Left hindlimb (tissue), 1 donor: ENCODE measurements around the gene SERF2.
"Not testable (repeated sequence)": the region's sequence is repeated elsewhere in the genome, so short reads cannot be mapped to it uniquely, and the experiment has no call there.

Experiments
- DNase-seq: peaks from one replicate; pipeline ENCODE4 v3.0.0-alpha.2; 2018

The SERF2 gene

DNA sequence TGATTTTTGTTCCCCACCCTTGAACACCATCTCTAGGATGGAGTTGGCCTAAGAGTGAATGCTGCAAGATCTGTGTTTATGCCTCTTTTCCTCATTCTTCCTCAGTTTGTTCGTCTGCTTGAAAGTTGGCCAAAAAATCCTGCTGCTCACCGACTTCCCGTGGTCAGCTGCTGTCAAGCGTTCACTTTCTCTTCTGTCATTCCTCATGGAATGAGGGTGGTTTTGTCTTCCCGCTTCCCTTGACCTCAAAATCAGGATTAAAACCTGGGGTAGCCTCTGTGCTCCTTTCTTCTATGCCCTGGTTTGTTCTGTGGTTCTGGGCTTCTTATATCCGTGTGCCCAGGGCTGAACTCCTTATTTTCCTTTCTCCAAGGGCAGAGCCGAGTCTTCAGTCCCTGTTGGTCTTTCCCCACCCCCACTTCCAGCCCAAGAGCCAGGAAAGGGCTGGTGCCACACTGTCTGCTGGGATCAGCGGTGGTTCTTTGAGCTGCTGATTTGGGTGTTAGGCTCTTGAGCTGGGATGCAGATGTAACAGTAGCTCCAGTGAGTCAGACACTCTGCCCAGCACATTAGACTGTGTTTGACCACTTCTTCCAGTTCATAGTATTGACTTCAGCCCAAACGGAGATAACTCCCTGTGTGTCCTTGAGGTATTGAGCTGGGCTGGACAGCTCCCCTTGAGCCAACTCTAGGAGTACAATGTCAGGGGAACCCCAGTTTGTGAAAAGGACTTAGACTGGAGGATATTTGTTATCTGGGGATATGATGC lies 2.3 kb downstream of the SERF2 start:
- no peak for DNase-seq

DNA sequence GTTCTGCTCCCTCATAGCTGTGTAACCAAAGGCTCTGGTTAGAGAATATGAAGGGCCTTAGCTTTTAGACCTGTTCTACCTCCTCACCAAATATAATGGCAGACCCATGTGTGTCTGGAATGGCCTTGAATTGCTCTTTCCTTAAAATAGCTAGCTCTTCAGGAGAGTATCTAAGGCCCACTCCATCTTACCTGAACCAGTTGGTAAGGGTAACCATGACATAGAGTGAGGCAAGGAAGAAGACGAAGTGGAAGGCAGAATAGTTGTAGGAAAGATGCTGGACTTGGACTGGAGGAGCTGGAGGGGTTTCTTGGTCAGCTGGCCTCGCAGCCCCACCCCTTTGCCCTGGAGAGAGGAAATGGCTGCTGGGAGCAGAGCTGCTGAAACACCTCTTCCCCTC lies 3.1 kb downstream of the SERF2 start:
- no peak for DNase-seq

DNA sequence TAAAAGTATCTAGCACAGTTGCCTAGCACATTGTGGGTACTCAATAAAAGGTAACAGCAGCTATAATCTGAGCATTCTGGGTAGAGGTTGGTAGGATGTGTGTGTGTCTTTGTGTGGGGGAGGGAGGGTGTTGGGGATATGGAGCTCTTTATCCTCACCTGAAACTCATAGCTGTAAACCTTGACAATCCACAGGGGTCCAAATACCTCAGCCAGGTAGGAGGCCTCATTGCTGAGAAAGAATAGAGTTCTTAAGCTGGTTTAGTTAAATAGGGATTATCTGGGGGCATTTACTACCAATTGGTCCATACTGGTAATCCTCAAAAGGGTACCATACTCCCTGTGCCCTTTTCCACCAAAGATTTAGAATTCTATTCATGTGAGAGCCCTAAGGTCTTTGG lies 3.9 kb downstream of the SERF2 start:
- no peak for DNase-seq

DNA sequence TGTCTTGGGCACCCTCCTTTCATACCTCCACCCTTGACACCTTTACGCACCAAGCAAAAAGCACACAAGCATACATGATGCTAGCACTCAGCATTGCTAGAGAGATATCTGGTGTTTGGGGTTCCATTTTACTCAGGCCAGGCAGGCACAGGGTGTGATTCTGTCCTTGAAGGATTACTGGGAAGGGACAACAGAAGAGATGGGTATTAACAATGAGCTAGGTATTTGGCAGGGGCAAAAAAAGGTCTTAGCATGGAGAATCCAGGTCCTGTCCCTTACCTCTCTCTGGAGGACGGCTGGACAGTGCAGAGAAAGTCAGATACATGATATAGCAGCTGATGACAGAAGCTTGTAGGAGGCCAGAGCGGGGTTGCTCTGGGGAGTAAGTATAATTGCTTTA lies 4.4 kb downstream of the SERF2 start:
- DNase-seq = no peak

DNA sequence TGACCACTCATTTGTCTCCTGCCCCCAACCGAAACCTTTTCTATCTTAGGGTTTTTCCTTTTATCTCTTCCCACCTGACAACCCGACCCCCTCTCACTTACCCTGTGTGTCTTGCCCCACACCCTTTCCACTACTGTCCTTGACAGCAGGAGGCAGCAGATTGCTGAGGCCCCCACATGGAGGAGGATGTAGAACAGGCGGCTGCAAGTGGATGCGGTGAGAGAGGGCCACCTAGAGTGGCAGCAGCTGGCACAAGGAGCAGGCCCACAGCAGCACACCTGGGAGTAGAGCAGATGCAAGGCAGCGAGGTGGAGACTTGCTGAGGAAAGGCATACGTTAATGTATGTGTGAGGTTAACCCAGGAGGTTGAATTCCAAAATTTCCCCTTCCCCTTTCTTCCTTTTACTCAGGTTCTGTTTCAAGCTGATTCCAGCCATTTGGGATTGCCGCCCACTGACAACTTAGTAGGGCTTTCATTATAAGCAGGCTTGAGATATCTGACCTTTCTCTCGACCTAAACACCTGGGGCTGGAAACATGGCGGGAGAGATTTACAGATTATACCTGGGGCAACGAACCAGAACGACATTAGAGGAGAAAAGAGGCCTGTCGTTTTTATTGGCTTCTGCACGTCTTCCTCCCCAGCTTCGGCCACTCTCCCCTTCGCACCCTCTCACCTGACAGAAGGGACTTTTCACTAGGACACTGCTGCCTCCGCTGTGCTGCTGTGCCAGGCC lies 7.3 kb downstream of the SERF2 start:
- DNase-seq = no peak

DNA sequence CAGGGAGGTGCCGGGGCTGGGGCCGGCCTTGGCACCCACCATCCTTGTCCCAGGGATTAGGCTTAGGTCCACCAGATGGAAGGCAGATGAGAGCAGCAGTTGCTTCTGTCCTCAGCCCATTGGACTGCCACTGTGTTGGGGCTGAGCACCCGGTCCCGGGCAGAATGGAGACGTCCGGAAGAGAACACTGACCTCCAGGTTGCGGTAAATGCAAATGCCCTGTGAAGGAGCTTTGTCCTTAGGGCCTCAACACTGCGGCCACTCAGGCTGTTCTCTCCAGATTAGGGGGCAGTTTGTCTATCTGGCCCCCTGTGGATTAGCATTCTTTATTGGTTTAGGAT lies 7.8 kb downstream of the SERF2 start, which contains the start of gene SERINC4:
TSS of gene SERINC4 (minus strand) at position 276 of the 341 bp plus-strand sequence. CDS start at position 42, 234 bp downstream.
- no peak for DNase-seq

DNA sequence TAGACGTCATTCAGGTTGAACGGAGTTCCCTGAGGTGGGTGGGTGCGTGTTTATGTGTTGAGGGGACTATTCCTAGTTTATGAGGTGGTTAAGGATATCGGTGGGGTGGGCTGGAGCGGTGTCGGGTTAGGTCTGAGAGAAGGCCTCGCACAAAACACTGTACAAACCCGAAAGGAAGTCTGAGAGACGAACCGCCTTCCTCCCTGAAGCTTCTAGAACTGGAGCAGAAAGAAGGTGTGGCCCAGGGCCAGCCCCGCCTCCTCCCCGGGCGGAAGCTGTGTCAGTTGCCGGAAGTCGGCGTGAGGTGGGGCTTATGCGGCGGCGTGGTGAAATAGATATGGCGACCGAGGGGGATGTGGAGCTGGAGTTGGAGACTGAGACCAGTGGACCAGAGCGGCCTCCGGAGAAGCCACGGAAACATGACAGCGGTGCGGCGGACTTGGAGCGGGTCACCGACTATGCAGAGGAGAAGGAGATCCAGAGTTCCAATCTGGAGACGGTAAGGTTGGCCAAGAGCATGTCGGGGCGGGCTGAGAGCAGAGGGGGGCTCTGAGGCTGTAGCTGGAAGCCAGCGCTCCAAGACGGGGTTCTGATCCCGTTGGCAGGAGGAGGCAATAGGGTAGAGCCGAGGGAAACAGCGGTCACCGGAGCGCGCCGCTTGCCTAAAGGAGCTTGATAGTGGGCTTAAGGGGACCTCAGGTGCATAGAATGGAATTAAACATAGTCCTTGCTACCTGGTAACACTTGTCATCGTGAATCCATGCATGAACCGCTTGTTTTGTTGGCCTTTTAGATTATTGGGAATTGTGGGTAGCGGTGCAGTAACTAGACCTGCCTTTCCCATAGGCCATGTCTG lies 8.4 kb downstream of the SERF2 start, which contains the start of gene HYPK:
TSS of gene HYPK (plus strand) at position 314 of the 856 bp plus-strand sequence. CDS start at position 338, 24 bp downstream.
- peak; percentile 96 for DNase-seq

DNA sequence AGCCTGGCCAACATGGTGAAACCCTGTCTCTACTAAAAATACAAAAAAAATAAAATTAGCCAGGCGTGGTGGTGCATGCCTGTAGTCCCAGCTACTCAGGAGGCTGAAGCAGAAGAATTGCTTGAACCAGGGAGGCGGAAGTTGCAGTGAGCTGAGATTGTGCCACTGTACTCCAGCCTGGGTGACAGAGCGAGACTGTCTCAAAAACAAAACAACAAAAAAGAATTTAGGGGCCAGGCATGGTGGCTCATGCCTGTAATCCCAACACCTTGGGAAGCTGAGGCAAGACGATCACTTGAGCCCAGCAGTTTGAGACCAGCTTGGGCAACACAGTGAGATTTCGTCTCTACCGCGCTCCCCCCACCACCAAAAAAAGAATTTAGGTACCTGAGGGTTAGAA lies 10.6 kb downstream of the SERF2 start:
- not testable (repeated sequence) for DNase-seq

DNA sequence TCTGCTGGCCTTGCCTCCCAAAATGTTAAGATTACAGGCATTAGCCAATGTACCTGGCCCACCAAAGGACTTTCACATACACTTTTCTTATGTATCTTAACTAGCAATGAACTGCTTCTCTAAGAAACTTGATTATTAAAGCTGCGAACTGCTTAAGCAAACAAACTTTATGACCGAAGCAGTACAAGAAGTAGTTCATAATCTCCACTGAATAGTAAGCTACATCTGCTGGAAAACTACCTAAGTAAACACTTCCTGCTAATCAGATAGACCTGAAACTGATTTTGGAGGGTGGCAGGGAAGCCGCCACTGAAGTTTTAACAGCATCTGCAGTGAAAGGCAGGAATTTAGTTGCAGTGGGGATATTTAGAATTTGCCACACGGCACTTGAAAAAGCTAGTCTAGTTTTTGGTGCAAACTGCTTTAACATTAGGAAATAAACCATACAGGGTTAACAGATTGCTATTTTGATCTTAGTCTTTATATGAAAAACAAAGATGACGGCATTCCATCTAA lies 16.4 kb downstream of the SERF2 start:
- DNase-seq = no peak

DNA sequence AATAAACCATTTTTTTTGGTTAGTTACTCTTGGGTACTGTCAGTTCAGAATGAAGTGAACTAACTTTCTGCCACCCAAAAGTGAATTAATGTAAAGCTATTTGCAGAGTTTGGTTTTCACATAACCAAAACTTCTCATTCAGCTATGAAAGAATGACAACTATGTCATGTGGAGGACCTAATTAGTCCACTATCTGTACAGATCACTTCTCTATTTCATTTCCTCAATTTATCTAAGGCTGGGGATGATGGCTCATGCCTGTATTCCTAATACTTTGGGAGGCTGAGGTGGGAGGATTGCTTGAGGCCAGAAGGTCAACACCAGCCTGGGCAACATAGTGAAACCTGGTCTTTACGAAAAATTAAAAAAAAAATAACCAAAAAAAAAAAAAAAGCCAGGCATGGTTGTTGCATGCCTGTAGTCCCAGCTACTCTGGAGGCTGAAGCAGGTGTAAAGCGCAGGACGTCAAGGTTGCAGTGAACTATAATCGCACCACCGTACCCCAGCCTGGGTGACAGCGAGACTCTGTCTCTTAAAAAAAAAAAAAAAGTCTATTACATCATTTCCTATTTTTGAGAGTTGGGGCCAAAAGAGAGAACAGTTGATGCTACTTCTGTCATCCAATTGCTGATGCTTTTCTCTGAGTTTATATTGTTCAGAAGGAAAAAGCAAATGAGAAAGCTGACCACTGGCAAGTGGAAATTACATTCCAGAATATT lies 17.0 kb downstream of the SERF2 start:
- DNase-seq = no peak

DNA sequence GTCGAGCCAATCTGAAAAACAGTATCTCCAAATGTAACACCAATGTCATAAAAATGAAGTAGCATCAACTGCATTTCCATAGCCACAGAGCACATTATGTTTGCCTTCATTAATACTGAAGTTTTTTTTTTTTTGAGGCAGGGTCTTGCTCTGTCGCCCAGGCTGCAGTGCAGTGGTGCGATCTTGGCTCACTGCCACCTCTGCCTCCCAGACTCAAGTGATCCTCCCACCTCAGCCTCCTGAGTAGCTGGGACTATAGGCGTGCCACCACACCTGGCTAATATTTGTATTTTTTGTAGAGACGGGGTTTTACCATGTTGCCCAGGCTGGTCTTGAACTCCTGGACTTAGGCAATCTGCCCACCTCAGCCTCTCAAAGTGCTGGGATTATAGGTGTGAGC lies 22.9 kb downstream of the SERF2 start:
- not testable (repeated sequence) for DNase-seq

DNA sequence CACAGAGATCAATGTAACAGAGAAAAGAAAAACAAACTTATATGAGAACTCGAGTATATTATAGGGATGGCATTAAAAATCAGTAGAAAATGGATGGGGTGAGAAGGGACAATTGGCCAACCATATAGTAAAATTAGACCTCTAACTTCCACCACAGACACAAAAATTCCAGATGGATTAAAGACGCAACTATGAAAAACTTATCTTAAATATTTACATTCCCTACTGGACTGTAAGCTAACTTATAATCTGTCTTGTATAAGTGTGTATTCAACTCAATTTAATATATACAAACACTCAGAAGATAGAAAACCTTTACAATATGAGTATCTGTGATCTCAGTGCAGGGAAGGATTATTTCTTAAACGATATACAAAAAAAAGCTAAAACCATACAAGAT lies 29.4 kb downstream of the SERF2 start:
- no peak for DNase-seq

DNA sequence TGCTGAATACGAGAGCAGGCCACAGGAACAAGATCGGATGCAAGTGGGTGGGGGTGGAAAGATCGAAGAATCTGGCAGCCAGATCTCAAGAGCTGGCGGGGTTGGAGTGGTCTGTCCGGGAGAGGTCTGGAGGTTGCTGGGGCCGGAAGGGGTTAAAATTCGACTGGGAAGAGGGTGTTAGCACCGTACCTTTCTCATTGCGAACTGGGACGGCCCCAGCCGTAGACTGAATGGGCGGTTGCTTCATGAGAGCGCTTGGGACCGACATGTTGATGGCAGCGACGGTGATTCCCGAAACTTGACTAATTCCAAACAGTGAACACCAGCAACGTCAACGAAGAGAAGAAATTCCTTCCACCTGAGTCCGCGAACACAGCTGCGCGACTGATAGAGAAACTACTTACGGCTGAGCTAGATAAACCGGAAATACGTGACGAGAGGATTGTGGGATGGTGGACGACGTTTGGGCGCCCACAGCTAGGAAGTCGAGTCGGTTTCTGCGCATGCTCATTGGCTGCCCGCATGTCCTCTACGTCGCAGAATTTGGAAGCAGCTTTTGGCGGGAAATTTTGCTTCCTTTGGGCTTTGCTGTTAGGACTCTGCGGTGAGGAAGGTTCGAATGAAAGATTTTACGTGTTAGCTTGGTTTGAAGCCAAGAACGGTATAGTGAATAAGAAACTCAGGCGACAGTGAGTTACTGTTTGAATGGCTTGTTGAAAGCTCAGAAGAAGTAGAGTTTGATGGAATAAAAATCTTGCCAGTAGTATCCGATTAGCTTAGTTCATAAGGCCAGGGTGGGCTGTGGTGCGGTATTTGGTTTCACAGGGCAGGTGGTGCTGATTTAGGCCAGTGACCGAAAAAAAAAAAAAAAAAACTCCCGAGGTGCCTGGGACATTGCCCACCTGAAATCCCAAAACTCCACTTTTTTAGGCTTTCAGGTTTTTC lies 32.5 kb downstream of the SERF2 start, which contains the start of gene MFAP1:
TSS of gene MFAP1 (minus strand) at position 389 of the 945 bp plus-strand sequence. CDS start at position 268, 121 bp downstream.
- DNase-seq = peak; percentile 93

DNA sequence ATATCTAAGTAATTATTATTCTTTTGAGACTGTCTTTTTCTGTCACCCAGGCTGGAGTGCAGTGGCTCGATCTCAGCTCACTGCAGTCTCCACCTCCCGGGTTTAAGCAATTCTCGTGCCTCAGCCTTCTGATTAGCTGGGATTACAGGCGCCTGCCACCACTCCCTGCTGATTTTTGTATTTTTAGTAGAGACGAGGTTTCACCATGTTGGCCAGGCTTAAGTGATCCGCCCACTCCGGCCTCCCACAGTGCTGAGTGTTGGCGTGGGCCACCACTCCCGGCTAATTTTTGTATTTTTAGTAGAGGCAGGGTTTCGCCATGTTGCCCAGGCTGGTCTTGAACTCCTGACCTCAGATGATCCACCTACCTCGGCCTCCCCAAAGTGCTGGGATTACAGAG lies 33.2 kb downstream of the SERF2 start:
- not testable (repeated sequence) for DNase-seq

DNA sequence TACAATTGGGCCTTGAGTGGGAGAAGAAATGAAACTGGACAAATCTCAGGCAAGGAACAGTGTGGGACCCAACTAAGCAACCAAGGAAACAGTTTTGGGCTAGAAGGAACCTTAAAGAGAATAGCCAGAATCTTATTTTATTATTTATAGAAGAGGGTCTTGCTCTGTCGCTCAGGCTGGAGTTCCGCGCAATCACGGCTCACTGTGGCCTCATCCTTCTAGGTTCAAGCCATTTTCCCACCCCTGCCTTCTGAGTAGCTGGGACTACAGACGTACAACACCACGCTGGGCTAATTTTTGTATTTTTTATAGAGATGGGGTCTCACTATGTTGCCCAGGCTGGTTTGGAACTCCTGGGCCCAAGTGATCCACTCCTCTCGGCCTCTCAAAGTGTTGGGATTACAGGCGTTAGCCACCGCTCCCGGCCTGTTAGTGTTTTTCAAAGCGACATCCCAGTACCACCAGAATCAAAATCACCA lies 33.9 kb downstream of the SERF2 start:
- no peak for DNase-seq

DNA sequence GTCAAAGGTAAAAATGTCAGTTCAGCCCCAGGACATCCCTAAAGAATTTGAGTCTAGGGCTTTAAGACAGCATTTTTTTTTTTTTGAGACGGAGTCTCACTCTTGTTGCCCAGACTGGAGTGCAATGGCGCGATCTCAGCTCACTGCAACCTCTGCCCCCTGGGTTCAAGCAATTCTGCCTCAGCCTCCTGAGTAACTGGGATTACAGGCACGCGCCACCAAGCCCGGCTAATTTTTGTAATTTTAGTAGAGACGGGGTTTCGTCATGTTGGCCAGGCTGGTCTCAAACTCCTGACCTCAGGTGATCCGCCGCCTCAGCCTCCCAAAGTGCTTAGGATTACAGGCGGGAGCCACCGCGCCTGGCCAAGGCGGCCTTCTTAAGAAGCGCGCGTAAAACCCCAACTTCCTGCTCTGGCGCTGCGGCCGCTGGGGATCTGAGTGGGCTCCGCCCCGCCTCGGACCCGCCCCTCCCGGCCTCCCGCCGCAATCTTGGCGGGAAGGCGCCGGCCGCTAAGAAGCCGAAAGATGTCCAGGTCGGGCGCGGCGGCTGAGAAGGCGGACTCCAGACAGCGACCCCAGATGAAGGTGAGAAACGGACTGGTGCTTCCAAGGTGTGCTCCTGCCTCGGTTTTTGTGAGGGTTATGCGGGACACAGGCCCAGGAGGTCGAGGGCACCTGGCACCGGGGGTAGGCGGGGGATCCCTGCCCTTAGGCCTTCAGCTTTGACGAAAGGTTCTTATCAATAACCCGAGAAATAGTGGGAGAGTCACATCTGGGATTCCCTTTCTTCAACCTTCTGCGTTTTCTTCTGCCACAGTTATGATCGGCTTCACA lies 34.6 kb downstream of the SERF2 start, which contains the start of gene WDR76:
TSS of gene WDR76 (plus strand) at position 495 of the 834 bp plus-strand sequence. CDS start at position 526, 31 bp downstream.
- peak; percentile 87 for DNase-seq

DNA sequence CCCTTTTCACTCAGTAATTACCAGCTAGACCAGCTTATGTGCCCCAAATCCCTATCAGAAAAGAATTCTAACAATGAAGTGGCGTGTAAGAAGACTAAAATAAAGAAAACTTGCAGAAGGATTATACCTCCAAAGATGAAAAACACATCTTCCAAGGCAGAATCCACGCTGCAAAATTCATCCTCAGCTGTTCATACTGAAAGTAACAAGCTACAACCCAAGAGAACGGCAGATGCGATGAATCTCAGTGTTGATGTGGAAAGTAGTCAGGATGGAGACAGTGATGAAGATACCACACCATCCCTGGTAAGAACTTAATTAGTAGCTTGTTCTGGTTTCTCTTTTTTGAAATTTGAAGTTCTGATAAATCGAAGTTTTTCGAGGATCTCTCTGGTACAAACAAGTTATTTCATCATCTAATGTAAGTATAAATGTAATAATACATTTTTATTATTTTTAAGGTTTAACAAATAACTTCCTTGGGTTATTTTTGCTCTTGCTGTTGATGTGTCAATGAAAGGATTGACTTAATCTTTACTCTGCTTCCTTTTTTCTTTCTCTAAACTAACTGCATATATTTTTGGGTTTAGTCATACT lies 36.0 kb downstream of the SERF2 start:
- DNase-seq = no peak

DNA sequence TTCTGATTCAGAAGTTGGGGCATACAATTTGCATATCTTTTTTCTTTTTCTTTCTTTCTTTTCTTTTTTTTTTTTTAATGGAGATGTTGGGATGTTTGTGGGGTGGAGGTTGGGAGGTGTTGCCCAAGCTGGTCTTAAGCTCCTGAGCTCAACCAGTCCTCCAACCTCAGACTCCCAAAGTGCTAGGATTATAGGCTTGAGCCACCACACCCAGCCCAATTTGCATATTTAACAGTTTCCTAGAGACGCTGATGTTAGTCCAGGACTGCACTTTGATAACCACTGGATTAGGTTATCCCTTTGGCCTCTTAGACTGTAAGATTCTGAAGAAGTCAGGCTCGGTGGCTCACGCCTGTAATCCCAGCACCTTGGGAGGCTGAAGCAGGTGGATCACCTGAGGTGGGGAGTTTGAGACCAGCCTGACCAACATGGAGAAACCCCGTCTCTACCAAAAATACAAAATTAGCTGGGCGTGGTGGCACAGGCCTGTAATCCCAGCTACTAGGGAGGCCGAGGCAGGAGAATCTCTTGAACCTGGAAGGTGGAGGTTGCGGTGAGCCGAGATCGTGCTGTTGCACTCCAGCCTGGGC lies 37.9 kb downstream of the SERF2 start:
- not testable (repeated sequence) for DNase-seq
